ENCODE results near the gene REXO4. TPM values are rescaled to one million over a fixed set of nuclear protein-coding genes. Genes with fewer than 3 reads are reported as not detected.

The REXO4 gene
- total RNA-seq, 4 donors from 2014 or later: 20.9 to 28.3 (median 22.2) TPM

- Histone ChIP-seq H3K9me3 (no peaks in the 10 kb centered on the region), H3K4me3 (no peak overlapping the region), H3K27me3 (no peaks in the 10 kb centered on the region), H3K4me1 (no peaks in the 10 kb centered on the region), H3K36me3 (no peaks in the 10 kb centered on the region), H3K27ac (no peak overlapping the region)
- no peak for DNase-seq (ENCODE audit: low spot score in 2 of 2)
- TF ChIP-seq POLR2A (IDR thresholded peaks at IDR 0.05) (no peak), EP300 (IDR thresholded peaks at IDR 0.05) (no peak), CTCF (IDR thresholded peaks at IDR 0.05) (no peak), POLR2AphosphoS5 (IDR thresholded peaks at IDR 0.05) (no peak)
- WGBS: 73% methylated on average over 4 of the region's 13 CpGs
These were observed 30.7 kb upstream of the REXO4 start for GRCh38 chr9:133448487-133448972.

- H3K36me3 ChIP-seq: no peaks in the 10 kb centered on the region
- TF ChIP-seq POLR2A (IDR thresholded peaks at IDR 0.05) (no peak), EP300 (IDR thresholded peaks at IDR 0.05) (no peak), CTCF (IDR thresholded peaks at IDR 0.05) (no peak), POLR2AphosphoS5 (IDR thresholded peaks at IDR 0.05) (no peak)
- H3K4me3 ChIP-seq: no peak overlapping the region
- 72% methylated on average over 7 of the region's 23 CpGs for WGBS
- H3K4me1 ChIP-seq: no peaks in the 10 kb centered on the region
- no peak for DNase-seq (ENCODE audit: low spot score in 2 of 2)
- no peak overlapping the region for H3K27ac ChIP-seq
- no peaks in the 10 kb centered on the region for H3K27me3 ChIP-seq
- no peaks in the 10 kb centered on the region for H3K9me3 ChIP-seq
These were observed 27.6 kb upstream of the REXO4 start for GRCh38 chr9:133445293-133445969.

GRCh38 chr9:133443982-133444381, 26.2 kb upstream of the REXO4 start:
- H3K4me1 ChIP-seq: no peaks in the 10 kb centered on the region
- H3K27me3 ChIP-seq: no peaks in the 10 kb centered on the region
- H3K36me3 ChIP-seq: no peaks in the 10 kb centered on the region
- H3K9me3 ChIP-seq: no peaks in the 10 kb centered on the region
- no peak for DNase-seq (ENCODE audit: low spot score in 2 of 2)
- TF ChIP-seq EP300 (IDR thresholded peaks at IDR 0.05): no peak
- TF ChIP-seq POLR2A (IDR thresholded peaks at IDR 0.05): no peak
- TF ChIP-seq CTCF (IDR thresholded peaks at IDR 0.05): no peak
- no peak for TF ChIP-seq POLR2AphosphoS5 (IDR thresholded peaks at IDR 0.05)
- no peak overlapping the region for H3K4me3 ChIP-seq
- H3K27ac ChIP-seq: no peak overlapping the region
- WGBS: 86% methylated on average over 8 of the region's 8 CpGs

- no CpG with 5 or more reads among the region's 15 CpGs for WGBS
- no peak overlapping the region for H3K27ac ChIP-seq
- TF ChIP-seq POLR2A (IDR thresholded peaks at IDR 0.05) (no peak), EP300 (IDR thresholded peaks at IDR 0.05) (no peak), POLR2AphosphoS5 (IDR thresholded peaks at IDR 0.05) (no peak), CTCF (IDR thresholded peaks at IDR 0.05) (no peak)
These were observed 25.4 kb upstream of the REXO4 start for GRCh38 chr9:133443248-133443647.

GRCh38 chr9:133441571-133441970, 23.8 kb upstream of the REXO4 start:
- TF ChIP-seq CTCF (IDR thresholded peaks at IDR 0.05) (no peak), POLR2A (IDR thresholded peaks at IDR 0.05) (no peak), POLR2AphosphoS5 (IDR thresholded peaks at IDR 0.05) (no peak), EP300 (IDR thresholded peaks at IDR 0.05) (no peak)
- no peaks in the 10 kb centered on the region for H3K4me1 ChIP-seq
- H3K4me3 ChIP-seq: no peak overlapping the region
- no peaks in the 10 kb centered on the region for H3K9me3 ChIP-seq
- no peaks in the 10 kb centered on the region for H3K27me3 ChIP-seq
- 64% methylated on average over 4 of the region's 5 CpGs for WGBS
- DNase-seq (ENCODE audit: low spot score in 2 of 2): no peak
- H3K36me3 ChIP-seq: no peaks in the 10 kb centered on the region
- no peak overlapping the region for H3K27ac ChIP-seq

More at GRCh38 chr9:133443248-133443647, 25.4 kb upstream of the REXO4 start:
- Histone ChIP-seq H3K4me1 (no peaks in the 10 kb centered on the region), H3K4me3 (no peak overlapping the region), H3K36me3 (no peaks in the 10 kb centered on the region), H3K9me3 (no peaks in the 10 kb centered on the region), H3K27me3 (no peaks in the 10 kb centered on the region)
- no peak for DNase-seq (ENCODE audit: low spot score in 2 of 2)

Measured in suprapubic skin (tissue), 4 donors.